Activated CD8-positive, alpha-beta memory T cell treated with anti-CD3 and anti-CD28 coated beads, Interleukin-2, amount 50 U/mL, for 48 hours (primary cell): ENCODE data around the gene CHN1.

Source experiments
- DNase-seq: peaks from one replicate; pipeline ENCODE4 v3.0.0-alpha.2; 2020

Gene CHN1

GRCh38 chr2:174918886-174919526 is 86.2 kb downstream of the CHN1 start:
- DNase-seq, result no peak

DNA sequence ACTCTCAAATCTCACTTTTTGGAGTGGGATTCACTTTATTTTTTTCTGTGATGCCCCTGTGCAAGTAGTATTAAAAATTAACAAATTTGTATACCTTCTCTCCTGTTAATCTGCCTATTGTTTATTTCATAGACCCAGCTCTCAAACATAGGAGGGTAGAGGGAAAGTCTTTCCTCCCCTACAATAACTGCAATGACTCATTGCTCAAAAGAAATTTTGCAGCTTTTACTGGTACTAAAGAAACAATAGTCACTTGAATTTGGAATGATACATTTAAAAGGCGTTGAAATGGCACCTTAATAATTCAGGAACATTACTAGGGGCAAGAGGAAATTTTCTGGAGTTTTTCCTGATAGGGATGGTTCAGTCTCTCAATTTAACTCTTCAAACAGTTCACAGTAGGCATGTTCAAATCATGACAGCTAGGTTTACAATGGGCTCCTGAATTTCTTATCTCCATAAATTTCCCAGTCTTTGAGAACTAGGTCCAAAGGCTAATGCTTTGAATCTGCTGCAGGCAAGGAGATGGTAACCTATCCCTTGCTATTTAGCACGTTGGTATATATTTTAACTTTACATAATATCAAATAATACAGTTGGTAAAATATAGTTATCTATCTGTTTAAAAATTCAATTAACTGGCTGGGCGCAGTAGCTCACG is 88.8 kb downstream of the CHN1 start:
- DNase-seq, result no peak

DNA sequence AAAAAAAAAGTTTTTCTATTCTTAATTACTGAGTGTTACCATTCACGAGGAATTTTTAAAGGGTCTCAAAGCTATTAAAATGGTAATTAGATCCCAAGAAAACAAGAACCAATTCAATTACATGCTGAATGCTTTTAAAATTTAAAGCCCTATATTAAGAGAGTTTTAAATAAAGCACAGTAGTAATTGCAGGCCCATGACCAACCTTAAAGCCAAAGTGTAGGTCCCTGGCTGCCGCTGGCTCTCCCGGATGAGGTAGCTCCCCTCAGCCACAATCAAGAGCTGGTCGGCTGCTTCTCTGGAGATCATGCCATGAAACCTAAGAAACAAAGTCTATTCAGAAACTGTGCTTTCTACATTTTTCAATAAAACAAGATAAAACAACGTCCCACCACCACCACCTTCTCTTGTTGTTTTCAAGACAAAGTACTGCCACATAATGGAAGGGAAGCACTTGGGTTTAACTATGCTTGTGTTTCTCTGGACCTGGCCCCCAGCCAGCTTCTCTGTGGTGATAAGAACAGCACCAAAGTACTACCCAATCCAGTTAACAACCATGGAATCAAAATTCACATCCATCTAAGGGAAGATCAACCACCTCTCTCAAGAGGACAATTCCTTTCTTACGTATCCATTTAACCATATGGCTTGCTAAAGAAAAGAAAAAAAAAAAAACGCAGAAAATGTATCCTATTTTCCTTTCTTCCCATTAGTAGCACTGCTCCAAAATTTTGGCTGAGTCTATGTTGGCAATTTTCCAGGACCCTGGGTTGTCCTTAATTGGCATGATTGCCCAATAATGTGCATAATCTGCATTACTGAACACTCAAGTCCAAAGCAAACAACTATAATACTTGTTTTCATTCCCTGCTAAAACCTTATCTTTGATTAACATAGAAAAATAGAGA is 90.1 kb downstream of the CHN1 start:
- no peak for DNase-seq

- no peak for DNase-seq
Observed at GRCh38 chr2:174908284-174908683, 96.9 kb downstream of the CHN1 start.

DNA sequence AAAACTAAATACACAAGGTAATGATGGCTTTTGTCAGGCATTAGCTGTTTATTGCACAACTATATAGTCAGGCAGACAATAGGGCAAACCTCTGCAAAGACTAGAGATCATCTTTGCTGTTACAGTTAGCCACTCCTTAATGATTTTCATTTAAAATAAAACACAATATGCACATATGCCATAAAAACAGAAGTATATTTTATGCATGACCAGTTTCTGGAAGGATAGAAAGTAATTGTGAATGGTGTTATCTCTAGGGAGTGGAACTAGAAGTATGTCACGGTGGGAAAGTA is 102.0 kb downstream of the CHN1 start:
- no peak for DNase-seq

DNA sequence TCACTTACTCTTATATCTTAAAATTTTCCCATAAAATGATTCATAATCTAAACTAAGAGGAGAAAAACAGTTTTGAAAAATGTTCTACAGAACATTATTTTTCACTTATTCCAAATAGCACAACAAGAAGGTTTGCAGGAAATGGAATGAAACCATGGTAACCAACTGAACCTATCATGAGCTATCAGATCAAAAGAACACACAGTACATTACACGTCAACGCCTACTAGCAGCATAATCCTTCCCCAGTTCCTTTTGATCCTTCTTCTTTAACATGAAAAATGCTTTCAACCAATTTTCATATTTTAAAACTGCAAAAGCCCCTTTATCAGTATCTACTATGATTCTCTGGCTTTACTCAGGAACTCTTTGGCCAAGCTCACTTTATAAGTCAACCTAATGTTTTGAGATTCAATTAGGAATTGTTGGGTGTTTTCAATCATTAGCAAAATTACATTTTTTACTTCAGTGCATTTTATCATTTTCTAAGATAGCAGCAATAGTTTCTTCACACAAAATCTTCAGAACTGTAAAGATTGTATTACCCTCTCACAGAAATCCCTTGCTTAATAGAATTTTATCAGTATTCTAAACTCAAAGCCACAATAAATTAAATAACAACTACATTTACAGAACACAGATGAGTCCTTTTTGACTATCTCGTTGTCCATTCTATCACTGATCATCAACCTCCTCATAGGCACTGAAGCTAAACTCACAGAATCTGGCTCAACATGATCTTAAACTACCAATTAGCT is 102.5 kb downstream of the CHN1 start:
- no peak for DNase-seq

- DNase-seq, result no peak
Observed at GRCh38 chr2:174901075-174901474, 104.1 kb downstream of the CHN1 start.

DNA sequence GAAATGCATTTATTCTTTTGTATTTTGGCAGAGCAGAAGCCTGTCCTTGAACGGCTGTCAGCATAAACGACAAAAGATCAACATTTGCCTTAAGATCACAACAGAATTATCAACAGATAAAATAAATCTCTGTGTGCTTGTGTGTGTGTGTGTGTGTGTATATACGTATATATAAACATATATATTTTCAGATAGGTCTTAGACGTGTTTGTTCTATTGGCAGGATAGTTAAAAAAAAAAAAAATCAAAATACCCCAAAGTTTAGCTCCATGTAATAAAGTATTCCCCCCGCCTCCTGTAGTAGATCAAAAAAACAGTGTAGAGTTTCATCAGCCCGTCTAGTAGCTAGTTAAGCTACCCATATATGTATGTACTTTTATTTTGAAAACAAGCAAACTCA is 107.9 kb downstream of the CHN1 start:
- DNase-seq, result no peak

GRCh38 chr2:174893018-174893417 is 112.2 kb downstream of the CHN1 start:
- no peak for DNase-seq

DNA sequence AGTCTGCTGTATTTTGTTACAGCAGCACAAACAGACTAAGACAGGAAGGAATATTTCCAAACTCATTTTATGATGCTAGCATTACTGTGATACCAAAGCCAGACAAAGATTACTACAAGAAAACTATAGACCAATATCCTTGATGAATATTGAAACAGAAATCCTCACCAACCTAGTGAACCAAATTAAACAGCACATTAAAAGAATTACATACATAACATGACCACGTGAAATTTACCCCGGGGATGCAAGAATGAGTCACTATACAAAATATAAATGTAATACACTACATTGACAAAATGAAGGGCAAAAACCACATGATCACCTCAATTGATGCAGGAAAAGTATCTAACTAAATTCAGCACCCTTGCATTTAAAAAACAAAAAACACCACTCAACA is 112.6 kb downstream of the CHN1 start:
- no peak for DNase-seq

GRCh38 chr2:174888646-174889271 is 116.4 kb downstream of the CHN1 start:
- DNase-seq, result no peak

GRCh38 chr2:174888146-174888545 is 117.0 kb downstream of the CHN1 start:
- no peak for DNase-seq

- no peak for DNase-seq
Observed at GRCh38 chr2:174882416-174882815, 122.8 kb downstream of the CHN1 start.

GRCh38 chr2:174881678-174882077 is 123.5 kb downstream of the CHN1 start:
- no peak for DNase-seq

GRCh38 chr2:174878537-174879147 is 126.5 kb downstream of the CHN1 start:
- DNase-seq, result no peak

DNA sequence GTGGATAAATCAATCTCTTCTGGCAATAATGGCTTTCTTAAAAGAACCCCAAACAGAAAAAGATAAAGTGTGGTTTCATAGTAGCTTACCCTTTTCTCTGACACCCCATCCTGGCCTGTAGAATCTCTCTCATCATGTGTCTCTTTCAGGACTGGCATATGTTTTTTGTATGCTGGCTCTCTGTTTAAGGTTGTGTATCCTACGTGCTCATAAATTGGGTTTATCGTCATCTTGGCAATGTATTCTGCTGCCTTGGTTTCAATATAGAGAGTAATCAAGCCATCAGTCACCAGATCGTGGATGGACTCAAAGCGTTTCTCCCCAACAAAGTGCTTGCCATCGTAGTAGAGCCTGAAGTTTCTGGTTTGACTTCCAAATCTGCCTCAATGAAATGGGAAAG is 127.4 kb downstream of the CHN1 start:
- DNase-seq, result no peak

- no peak for DNase-seq
Observed at GRCh38 chr2:174877301-174877700, 127.9 kb downstream of the CHN1 start.

- DNase-seq, result no peak
Observed at GRCh38 chr2:174874085-174874484, 131.1 kb downstream of the CHN1 start.

GRCh38 chr2:174873471-174873870 is 131.7 kb downstream of the CHN1 start:
- DNase-seq, result no peak

DNA sequence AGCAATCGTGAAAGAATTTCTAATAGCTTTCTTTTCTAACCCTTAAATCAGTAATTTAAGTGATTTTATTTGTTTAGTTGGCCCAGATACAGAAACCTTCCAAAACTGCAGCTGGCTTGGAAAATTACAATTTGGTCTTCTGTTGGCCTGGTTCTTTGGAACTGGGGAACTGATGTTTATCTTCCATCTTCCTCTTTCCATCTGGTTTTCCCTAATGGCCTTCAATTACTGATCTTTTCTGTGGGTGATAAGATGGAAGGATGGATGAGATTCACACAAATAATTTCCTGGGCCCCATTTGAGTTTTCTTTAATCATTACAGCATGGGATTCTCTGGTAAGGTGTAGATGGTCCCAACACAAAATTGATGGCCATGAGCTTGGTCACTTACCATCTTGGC is 134.4 kb downstream of the CHN1 start:
- DNase-seq, result no peak

GRCh38 chr2:174868878-174869277 is 136.3 kb downstream of the CHN1 start:
- DNase-seq, result no peak

- no peak for DNase-seq
Observed at GRCh38 chr2:174866421-174866820, 138.8 kb downstream of the CHN1 start.
